SK-N-SH (cell line): ENCODE data around the gene GUCY2D. TPM values are rescaled to one million over a fixed set of nuclear protein-coding genes. Genes with fewer than 3 reads are reported as not detected.

ENCODE experiments used
- CTCF ChIA-PET: fragments of 300-600, 350-600 bp; formaldehyde crosslinking; extraction: SDS; loops from one replicate; lab custom pipeline; 2021; lab: Yijun Ruan, JAX
- POLR2A ChIA-PET: fragments of 350-600 bp; sonication (Branson Sonifier 250); formaldehyde crosslinking; extraction: SDS; loops from one replicate; lab custom pipeline; 2020; ENCODE audit warnings: antibody characterized with exemption, inconsistent platforms; lab: Yijun Ruan, JAX
- DNase-seq: peaks from one replicate; pipeline ENCODE4 v3.0.0; 2012
- H2AFZ ChIP-seq: fragments of 200-600 bp; sonication (generic); 2 replicates; pipeline ENCODE4 v1.8.1; 2016; ENCODE audit warnings: antibody characterized with exemption, mild to moderate bottlenecking, low read depth
- H3F3A ChIP-seq: fragments of 200-600 bp; sonication (generic); replicated peaks from 2 replicates; pipeline ENCODE3; 2016; ENCODE audit warnings: antibody characterized with exemption, mild to moderate bottlenecking; ENCODE audit not compliant: insufficient read depth
- H3K27ac ChIP-seq, 2 experiments: fragments of 200-500 bp in 1 of 2; fragments of 200-600 bp in 1 of 2; sonication (Bioruptor generic) in 1 of 2; sonication (generic), shearing (Covaris generic) in 1 of 2; 2 replicates each; pipeline versions ENCODE4 v1.5.1 to v1.6.1; 2014 to 2016; ENCODE audit warnings: low read depth in 2 of 2, inconsistent platforms in 1 of 2, low read length in 1 of 2, mild to moderate bottlenecking in 1 of 2, mixed read lengths in 1 of 2
- H3K27me3 ChIP-seq: fragments of 200-600 bp; sonication (generic), shearing (Covaris generic); 2 replicates; pipeline ENCODE4 v1.6.1; 2016; ENCODE audit warnings: mixed run types; ENCODE audit not compliant: insufficient read depth
- H3K36me3 ChIP-seq, 2 experiments: fragments of 200-500 bp in 1 of 2; fragments of 200-600 bp in 1 of 2; sonication (Bioruptor generic) in 1 of 2; sonication (generic) in 1 of 2; replicated peaks in 1 of 2; 2 replicates each; pipeline versions ENCODE3 to v1.5.1; 2014 to 2016; ENCODE audit warnings: low read length in 1 of 2, mild to moderate bottlenecking in 1 of 2; ENCODE audit not compliant: insufficient read depth in 2 of 2, control insufficient read depth in 1 of 2
- H3K4me1 ChIP-seq, 2 experiments: fragments of 200-500 bp in 1 of 2; fragments of 200-600 bp in 1 of 2; sonication (Bioruptor generic) in 1 of 2; sonication (generic), shearing (Covaris generic) in 1 of 2; 2 replicates each; pipeline versions ENCODE4 v1.5.1 to v1.6.1; 2014 to 2016; ENCODE audit warnings: low read depth in 1 of 2, low read length in 1 of 2, mixed run types in 1 of 2; ENCODE audit not compliant: insufficient read depth in 2 of 2, control insufficient read depth in 1 of 2
- H3K4me2 ChIP-seq: fragments of 200-600 bp; sonication (generic), shearing (Covaris generic); 2 replicates; pipeline ENCODE4 v1.6.1; 2017; ENCODE audit warnings: mixed run types
- H3K4me3 ChIP-seq, 2 experiments: fragments of 200-500 bp in 1 of 2; fragments of 200-600 bp in 1 of 2; sonication (Bioruptor generic) in 1 of 2; sonication (generic), shearing (Covaris generic) in 1 of 2; 2 replicates each; pipeline versions ENCODE4 v1.5.1 to v1.8.1; 2014 to 2016; ENCODE audit warnings: low read depth in 2 of 2, inconsistent platforms in 1 of 2, low read length in 1 of 2, mild to moderate bottlenecking in 1 of 2, mixed read lengths in 1 of 2, moderate library complexity in 1 of 2
- H3K79me2 ChIP-seq: fragments of 200-600 bp; sonication (generic); 2 replicates; pipeline ENCODE4 v1.8.1; 2017; ENCODE audit warnings: mild to moderate bottlenecking; ENCODE audit not compliant: insufficient read depth
- H3K9ac ChIP-seq: fragments of 200-600 bp; sonication (generic); 2 replicates; pipeline ENCODE4 v1.6.1; 2017; ENCODE audit warnings: mixed run types
- H3K9me2 ChIP-seq: fragments of 200-600 bp; sonication (generic); 2 replicates; pipeline ENCODE4 v1.6.1; 2017; ENCODE audit warnings: mixed run types
- H3K9me3 ChIP-seq: fragments of 200-600 bp; sonication (generic); 2 replicates; pipeline ENCODE4 v1.6.1; 2017; ENCODE audit warnings: mixed run types, mild to moderate bottlenecking, moderate library complexity
- H4K20me1 ChIP-seq: fragments of 200-600 bp; sonication (generic); 2 replicates; pipeline ENCODE4 v1.6.1; 2017; ENCODE audit warnings: mild to moderate bottlenecking, mixed run types; ENCODE audit not compliant: insufficient read depth
- ELF1 ChIP-seq: IDR thresholded peaks from 2 replicates; pipeline ENCODE4 v1.4.0; 2012
- FOXJ3 ChIP-seq: sonication (generic); formaldehyde crosslinking; IDR thresholded peaks from 2 replicates; pipeline ENCODE4 v1.5.1; 2020; ENCODE audit warnings: mild to moderate bottlenecking, missing genetic modification reagents
- FOXM1 ChIP-seq: IDR thresholded peaks from 2 replicates; pipeline ENCODE4 v1.4.0; 2012; ENCODE audit warnings: low read depth, mild to moderate bottlenecking
- GATA2 ChIP-seq: sonication (generic); formaldehyde crosslinking; IDR thresholded peaks from 2 replicates; pipeline ENCODE4 v1.5.0; 2020; ENCODE audit warnings: mild to moderate bottlenecking, missing genetic modification reagents
- MAX ChIP-seq: IDR thresholded peaks from 2 replicates; pipeline ENCODE4 v1.4.0; 2012; ENCODE audit warnings: low read depth
- PBX3 ChIP-seq: IDR thresholded peaks from 2 replicates; pipeline ENCODE4; 2012
- POLR2AphosphoS5 ChIP-seq: IDR thresholded peaks from 2 replicates; pipeline ENCODE4 v1.6.1; 2012; ENCODE audit warnings: low read depth, low read length
- RAD21 ChIP-seq: IDR thresholded peaks from 2 replicates; pipeline ENCODE4 v1.6.1; 2012; ENCODE audit warnings: mild to moderate bottlenecking, low read length
- RFX5 ChIP-seq: IDR thresholded peaks from 2 replicates; pipeline ENCODE4 v1.6.1; 2012; ENCODE audit warnings: mild to moderate bottlenecking, improper control_type of control experiment, low read length
- RXRA ChIP-seq: IDR thresholded peaks from 2 replicates; pipeline ENCODE4 v1.4.0; 2012; ENCODE audit warnings: low read depth, mild to moderate bottlenecking, borderline replicate concordance
- SMC3 ChIP-seq: IDR thresholded peaks from 2 replicates; pipeline ENCODE4 v1.6.1; 2012; ENCODE audit warnings: low read depth, low read length, improper control_type of control experiment
- TAF1 ChIP-seq: IDR thresholded peaks from 2 replicates; pipeline ENCODE4 v1.6.1; 2012; ENCODE audit warnings: low read depth, mild to moderate bottlenecking, low read length, moderate library complexity, borderline replicate concordance
- TCF12 ChIP-seq: IDR thresholded peaks from 2 replicates; pipeline ENCODE4 v1.4.0; 2012
- WGBS: methylation state at CpG from one replicate; pipeline ENCODE4 v1.1.6; 2017; ENCODE audit warnings: low lambda C conversion rate; 5-methylcytosine and 5-hydroxymethylcytosine counted together
- polyA plus RNA-seq, 3 experiments: library from polyadenylated mRNA; depleted of rRNA; stranded (reverse); fragments of >200 nt; gene quantifications; 2 replicates each; pipeline ENCODE4 v1.2.3, GENCODE V29; 2012
- TF ChIP-seq, protein P1 (sequence below): IDR thresholded peaks from 2 replicates; pipeline ENCODE4 v1.6.1; 2012; ENCODE audit warnings: mild to moderate bottlenecking, low read depth, low read length, moderate library complexity
- TF ChIP-seq, protein P2 (sequence below): fragments of 200-600 bp; sonication (generic); IDR thresholded peaks from 2 replicates; pipeline ENCODE4 v1.6.1; 2017; ENCODE audit warnings: antibody characterized with exemption, mild to moderate bottlenecking, moderate library complexity
- TF ChIP-seq, protein P3 (sequence below): fragments of 150-350 bp; IDR thresholded peaks from 2 replicates; pipeline ENCODE4 v1.6.1; 2016; ENCODE audit warnings: mild to moderate bottlenecking, low read depth, low read length

Gene GUCY2D
- polyA plus RNA-seq, 1 of the 3 experiments (the other 2 are of a cell fraction): not detected

- Histone ChIP-seq H3K9me2 (no peaks in the 10 kb centered on the region), H3K4me2 (no peak overlapping the region), H3K9ac (no peak overlapping the region), H4K20me1 (no peaks in the 10 kb centered on the region), H3K36me3 (no peaks in the 10 kb centered on the region), H3K9me3 (no peaks in the 10 kb centered on the region), H2AFZ (no peak overlapping the region), H3K27me3 (no peaks in the 10 kb centered on the region), H3K4me1 (no peaks in the 10 kb centered on the region; a peak in 1 of 4 replicates), H3K79me2 (no peaks in the 10 kb centered on the region), H3F3A (no peaks in the 10 kb centered on the region), H3K27ac (no peak overlapping the region), H3K4me3 (no peak overlapping the region)
- CTCF ChIA-PET: interaction anchor here (0.9 kb wide), 1 partner anchor 96 kb away, joined by 3 read pairs; no protein-coding TSS in a partner anchor
- no peak for DNase-seq
- POLR2A ChIA-PET: no interaction called here
- 23% methylated on average over 2 of the region's 2 CpGs for WGBS
- TF ChIP-seq FOXJ3: no peak
- TF ChIP-seq, protein P1, sequence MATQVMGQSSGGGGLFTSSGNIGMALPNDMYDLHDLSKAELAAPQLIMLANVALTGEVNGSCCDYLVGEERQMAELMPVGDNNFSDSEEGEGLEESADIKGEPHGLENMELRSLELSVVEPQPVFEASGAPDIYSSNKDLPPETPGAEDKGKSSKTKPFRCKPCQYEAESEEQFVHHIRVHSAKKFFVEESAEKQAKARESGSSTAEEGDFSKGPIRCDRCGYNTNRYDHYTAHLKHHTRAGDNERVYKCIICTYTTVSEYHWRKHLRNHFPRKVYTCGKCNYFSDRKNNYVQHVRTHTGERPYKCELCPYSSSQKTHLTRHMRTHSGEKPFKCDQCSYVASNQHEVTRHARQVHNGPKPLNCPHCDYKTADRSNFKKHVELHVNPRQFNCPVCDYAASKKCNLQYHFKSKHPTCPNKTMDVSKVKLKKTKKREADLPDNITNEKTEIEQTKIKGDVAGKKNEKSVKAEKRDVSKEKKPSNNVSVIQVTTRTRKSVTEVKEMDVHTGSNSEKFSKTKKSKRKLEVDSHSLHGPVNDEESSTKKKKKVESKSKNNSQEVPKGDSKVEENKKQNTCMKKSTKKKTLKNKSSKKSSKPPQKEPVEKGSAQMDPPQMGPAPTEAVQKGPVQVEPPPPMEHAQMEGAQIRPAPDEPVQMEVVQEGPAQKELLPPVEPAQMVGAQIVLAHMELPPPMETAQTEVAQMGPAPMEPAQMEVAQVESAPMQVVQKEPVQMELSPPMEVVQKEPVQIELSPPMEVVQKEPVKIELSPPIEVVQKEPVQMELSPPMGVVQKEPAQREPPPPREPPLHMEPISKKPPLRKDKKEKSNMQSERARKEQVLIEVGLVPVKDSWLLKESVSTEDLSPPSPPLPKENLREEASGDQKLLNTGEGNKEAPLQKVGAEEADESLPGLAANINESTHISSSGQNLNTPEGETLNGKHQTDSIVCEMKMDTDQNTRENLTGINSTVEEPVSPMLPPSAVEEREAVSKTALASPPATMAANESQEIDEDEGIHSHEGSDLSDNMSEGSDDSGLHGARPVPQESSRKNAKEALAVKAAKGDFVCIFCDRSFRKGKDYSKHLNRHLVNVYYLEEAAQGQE: no peak
- no peak for TF ChIP-seq ELF1
- TF ChIP-seq MAX: no peak
- no peak for TF ChIP-seq RFX5
- TF ChIP-seq RXRA: no peak
- TF ChIP-seq GATA2 (CRISPR knock-in tag): no peak
- no peak for TF ChIP-seq FOXM1
- TF ChIP-seq SMC3: no peak
- TF ChIP-seq TCF12: no peak
- no peak for TF ChIP-seq TAF1
- TF ChIP-seq, protein P2, sequence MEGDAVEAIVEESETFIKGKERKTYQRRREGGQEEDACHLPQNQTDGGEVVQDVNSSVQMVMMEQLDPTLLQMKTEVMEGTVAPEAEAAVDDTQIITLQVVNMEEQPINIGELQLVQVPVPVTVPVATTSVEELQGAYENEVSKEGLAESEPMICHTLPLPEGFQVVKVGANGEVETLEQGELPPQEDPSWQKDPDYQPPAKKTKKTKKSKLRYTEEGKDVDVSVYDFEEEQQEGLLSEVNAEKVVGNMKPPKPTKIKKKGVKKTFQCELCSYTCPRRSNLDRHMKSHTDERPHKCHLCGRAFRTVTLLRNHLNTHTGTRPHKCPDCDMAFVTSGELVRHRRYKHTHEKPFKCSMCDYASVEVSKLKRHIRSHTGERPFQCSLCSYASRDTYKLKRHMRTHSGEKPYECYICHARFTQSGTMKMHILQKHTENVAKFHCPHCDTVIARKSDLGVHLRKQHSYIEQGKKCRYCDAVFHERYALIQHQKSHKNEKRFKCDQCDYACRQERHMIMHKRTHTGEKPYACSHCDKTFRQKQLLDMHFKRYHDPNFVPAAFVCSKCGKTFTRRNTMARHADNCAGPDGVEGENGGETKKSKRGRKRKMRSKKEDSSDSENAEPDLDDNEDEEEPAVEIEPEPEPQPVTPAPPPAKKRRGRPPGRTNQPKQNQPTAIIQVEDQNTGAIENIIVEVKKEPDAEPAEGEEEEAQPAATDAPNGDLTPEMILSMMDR: no peak
- TF ChIP-seq RAD21: no peak
- TF ChIP-seq, protein P3, sequence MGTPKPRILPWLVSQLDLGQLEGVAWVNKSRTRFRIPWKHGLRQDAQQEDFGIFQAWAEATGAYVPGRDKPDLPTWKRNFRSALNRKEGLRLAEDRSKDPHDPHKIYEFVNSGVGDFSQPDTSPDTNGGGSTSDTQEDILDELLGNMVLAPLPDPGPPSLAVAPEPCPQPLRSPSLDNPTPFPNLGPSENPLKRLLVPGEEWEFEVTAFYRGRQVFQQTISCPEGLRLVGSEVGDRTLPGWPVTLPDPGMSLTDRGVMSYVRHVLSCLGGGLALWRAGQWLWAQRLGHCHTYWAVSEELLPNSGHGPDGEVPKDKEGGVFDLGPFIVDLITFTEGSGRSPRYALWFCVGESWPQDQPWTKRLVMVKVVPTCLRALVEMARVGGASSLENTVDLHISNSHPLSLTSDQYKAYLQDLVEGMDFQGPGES: no peak
- no peak for TF ChIP-seq POLR2AphosphoS5
- no peak for TF ChIP-seq PBX3
Measured at GRCh38 chr17:7961421-7961820, 41.0 kb upstream of the GUCY2D start.
